NCI-H226 (cell line): ENCODE data around the gene TMEM87A.
A peak's percentile ranks its signal among the peaks of the same experiment; 100 is the strongest.
"Not testable (repeated sequence)": the region's sequence is repeated elsewhere in the genome, so short reads cannot be mapped to it uniquely, and the experiment has no call there.

ENCODE experiments used
- DNase-seq: peaks from one replicate; pipeline ENCODE4 v3.0.0-alpha.2; 2015

The TMEM87A gene

GRCh38 chr15:42272939-42273899, at the start of gene TMEM87A, which contains the start of gene GANC:
TMEM87A (minus strand) TSS chr15:42273433; CDS start chr15:42273398, 35 bp downstream.
GANC (plus strand) TSS chr15:42273201; CDS start chr15:42274482, 1,281 bp downstream.
- peak; percentile 91 for DNase-seq

GRCh38 chr15:42319206-42319605, 46.0 kb upstream of the TMEM87A start:
- no peak for DNase-seq

DNA sequence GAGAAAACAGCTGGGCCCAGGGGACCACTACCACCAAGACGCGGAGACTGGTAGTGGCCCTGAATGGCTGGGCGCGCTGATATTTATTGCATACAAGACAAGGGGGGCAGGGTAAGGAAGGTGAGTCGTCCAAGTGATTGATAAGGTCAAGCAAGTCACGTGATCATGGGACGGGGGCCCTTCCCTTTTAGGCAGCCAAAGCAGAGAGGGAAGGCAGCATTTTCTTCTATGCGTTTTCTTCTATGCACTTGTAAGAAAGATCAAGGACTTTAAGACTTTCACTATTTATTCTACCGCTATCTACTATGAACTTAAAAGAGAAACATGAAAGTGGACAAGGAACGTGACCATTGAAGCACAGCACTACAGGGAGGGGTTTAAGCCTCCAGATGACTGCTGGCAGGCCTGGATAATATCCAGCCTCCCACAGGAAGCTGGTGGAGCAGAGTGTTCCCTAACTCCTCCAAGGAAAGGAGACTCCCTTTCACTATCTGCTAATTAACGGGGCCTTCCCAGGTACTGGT, 43.1 kb upstream of the TMEM87A start:
- not testable (repeated sequence) for DNase-seq

DNA sequence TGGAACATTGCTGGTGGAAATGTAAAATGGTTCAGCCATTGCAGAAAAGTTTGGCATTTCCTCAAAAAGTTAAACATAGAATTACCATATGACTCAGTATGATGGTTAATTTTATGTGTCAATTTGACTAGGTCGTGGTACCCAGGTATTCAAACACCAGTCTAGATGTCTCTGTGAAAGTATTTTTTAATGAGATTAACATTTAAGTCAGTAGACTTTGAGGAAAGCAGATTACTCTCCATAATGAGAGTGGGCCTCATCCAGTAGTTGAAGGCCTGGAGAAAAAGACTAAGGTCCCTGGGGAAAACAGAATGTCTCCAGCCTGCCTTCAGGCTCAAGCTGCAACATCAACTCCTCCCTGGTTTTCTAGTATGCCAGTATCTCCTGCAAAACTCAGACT, 42.3 kb upstream of the TMEM87A start:
- no peak for DNase-seq

- no peak for DNase-seq
Measured at GRCh38 chr15:42314818-42315217, 41.6 kb upstream of the TMEM87A start.

- no peak for DNase-seq
Measured at GRCh38 chr15:42313463-42313862, 40.2 kb upstream of the TMEM87A start.

GRCh38 chr15:42306681-42307080, 33.4 kb upstream of the TMEM87A start:
- no peak for DNase-seq

DNA sequence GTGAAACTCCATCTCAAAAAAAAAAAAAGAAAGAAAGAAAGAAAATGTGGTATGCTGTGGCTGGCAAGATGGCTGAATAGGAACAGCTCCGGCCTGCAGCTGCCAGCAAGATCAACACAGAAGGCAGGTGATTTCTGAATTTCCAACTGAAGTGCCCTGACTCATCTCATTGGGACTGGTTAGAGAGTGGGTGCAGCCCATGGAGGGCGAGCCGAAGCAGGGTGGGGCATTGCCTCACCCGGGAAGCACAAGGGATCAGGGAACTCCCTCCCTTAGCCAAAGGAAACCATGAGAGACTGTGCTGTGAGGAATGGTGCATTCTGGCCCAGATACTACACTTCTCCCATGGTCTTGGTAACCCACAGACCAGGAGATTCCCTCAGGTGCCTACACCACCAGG, 27.8 kb upstream of the TMEM87A start:
- not testable (repeated sequence) for DNase-seq

GRCh38 chr15:42289166-42289565, 15.9 kb upstream of the TMEM87A start:
- no peak for DNase-seq

DNA sequence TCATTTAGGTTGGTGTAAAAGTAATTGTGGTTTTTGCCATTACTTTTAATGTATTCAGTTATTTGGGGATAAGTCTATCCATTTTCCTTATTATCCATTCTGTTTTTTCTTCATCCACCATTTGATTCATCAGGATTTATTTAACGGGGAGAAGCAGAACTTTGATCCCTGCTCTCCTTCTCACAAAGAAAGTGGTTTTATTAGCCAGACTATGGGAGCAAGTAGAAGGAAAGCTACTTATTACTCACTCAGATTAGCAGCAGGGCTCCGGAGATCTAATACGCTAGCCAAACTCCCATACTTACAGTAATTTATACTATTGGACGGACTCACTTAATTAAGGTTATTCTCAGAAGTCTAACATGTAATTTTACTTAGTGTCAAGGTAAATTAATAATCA, 14.7 kb upstream of the TMEM87A start:
- no peak for DNase-seq

- no peak for DNase-seq
Measured at GRCh38 chr15:42286445-42287029, 13.3 kb upstream of the TMEM87A start.

DNA sequence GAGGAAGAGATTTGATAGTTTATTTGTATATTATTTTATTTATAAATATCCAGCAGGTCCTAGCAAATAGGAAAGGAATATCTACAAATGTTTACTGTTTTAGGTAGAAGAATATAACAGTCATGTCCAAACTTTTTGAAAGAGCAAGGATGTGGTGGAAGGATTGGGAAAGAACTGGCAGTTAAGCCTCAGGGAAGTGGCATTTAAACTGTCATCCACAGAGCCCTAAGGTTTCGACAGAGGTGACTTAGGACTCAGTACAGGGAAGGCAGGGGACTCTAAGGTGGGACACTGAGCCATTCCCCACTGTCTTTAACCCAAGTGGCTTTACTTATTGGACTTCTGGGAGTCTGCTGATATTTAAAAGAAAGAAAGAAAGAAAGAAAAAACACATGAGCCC, 11.8 kb upstream of the TMEM87A start:
- no peak for DNase-seq

DNA sequence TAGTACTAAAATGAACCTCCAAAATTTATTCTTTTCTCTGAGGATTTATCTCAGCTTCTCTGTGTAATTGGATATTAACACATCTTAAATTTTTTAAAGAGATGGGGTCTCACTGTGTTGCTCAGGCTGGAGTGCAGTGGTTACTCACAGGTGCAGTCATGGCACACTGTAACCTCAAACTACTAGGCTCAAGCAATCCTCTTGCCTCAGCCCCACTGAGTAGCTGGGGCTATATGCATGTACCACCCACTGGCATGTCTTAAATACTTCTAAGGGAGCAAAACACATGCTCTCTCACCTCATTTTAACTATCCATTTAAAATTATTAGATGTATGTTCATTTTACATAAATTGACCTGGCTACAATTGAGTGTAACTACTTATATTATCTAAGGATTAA, 11.3 kb upstream of the TMEM87A start:
- DNase-seq, result no peak

DNA sequence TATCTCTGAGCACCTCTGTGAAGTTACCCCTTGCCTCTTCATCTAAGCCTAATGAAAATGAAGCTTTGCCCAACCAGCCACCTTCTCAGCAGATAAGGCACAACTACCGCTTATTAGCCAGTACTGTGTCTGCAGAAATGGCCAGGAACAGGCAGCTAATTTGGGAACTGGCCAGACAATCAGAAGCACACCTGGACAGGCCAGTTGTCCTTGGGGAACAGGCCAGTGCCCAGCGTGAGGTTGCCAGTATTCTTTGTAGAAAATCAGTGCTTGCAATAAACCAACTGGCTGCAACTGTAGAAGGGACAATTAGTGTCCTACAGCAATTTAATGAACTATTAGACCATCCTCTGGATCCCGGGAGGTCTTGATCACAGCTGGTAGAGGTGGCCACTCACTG, 10.4 kb upstream of the TMEM87A start:
- no peak for DNase-seq

- no peak for DNase-seq
Measured at GRCh38 chr15:42282926-42283325, 9.7 kb upstream of the TMEM87A start.

DNA sequence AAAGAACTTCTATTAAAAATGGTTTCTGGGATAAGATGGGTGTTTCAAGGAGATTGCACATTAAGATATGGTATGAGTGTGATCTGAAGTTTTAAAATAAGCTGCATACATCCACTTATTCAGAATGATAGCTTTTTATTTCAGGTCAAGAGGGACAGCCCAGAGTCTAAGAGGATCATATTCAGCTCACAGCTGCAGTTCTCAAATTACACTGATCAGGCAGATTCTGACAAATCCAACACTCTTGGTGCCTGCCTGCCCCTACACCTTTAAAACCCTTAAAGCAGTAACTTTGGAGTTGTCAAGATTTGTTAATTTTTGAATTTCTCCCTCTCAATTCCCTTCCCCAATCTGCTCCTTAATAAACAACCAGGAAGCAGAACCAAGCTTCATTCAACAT, 9.1 kb upstream of the TMEM87A start:
- DNase-seq, result no peak

GRCh38 chr15:42279234-42279723, 6.0 kb upstream of the TMEM87A start:
- no peak for DNase-seq

DNA sequence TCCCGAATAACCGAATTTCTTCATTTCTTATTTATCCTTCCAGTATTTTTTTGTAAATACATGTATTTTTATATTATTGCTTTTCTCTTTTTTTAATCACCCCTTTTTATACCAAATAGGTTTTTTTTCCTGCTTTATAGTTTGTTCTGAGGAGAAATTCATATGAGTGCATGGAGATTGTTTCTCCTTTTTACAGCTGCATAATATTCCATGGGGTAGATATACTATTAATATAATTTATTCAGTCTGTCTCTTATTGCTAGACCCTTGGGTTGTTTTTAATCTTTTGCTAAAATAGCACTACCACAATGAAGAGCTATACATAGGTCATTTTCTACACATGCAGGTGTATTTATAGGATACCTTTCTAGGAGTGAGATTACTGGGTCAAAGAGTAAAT, 3.5 kb upstream of the TMEM87A start:
- no peak for DNase-seq

- no peak for DNase-seq
Measured at GRCh38 chr15:42275780-42276391, 2.7 kb upstream of the TMEM87A start.

DNA sequence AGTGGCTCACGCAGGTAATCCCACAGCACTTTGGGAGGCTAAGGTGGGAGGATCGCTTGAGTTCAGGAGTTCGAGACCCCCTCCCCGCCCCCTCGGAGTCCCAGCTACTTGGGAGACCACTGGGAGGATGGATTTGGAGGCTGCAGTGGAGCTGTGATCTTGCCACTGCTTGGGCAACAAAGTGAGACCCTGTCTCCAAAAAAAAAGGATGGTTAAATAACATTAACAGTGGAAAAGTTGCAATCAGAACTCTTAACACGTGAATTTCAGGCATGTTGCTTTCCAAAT, 1.4 kb upstream of the TMEM87A start:
- DNase-seq, result no peak

- DNase-seq, result no peak
Measured at GRCh38 chr15:42273900-42274701, 868 bp upstream of the TMEM87A start.

DNA sequence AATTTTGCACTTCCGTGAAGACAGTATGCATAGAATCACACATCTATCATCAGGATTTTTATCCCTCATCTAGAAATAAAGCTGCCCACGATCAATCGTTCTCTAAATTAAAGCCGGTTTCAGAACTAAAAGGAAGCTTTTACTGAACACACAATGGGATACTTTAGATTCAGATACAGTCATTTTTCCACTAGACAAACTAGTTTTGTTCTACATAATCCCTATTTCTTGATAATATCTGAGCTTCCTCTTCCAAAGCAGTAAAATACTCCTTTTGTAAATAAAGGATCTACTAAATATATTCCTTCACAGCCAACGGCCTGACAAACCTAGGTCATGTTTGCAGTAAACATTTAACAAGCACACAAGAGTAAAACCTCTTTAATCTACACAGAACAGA, 2.2 kb downstream of the TMEM87A start:
- no peak for DNase-seq

- no peak for DNase-seq
Measured at GRCh38 chr15:42270551-42270950, 2.7 kb downstream of the TMEM87A start.
